Smooth muscle cell (in vitro differentiated cells): ENCODE data around the gene RASAL2. TPM values are rescaled to one million over a fixed set of nuclear protein-coding genes. Genes with fewer than 3 reads are reported as not detected.
"Not testable (repeated sequence)": the region's sequence is repeated elsewhere in the genome, so short reads cannot be mapped to it uniquely, and the experiment has no call there.

Experiments used
- DNase-seq: peaks from one replicate; lab custom pipeline; 2025; ENCODE audit not compliant: unreplicated experiment; lab: John Stamatoyannopoulos, UW
- H2AFZ ChIP-seq: fragments of 200-600 bp; sonication (generic); 2 replicates; pipeline ENCODE4 v1.6.0; 2016; ENCODE audit warnings: antibody characterized with exemption, low read depth, mild to moderate bottlenecking
- H3F3A ChIP-seq: fragments of 200-600 bp; sonication (generic); 2 replicates; pipeline ENCODE4 v1.6.0; 2017; ENCODE audit warnings: antibody characterized with exemption, low read depth
- H3K27ac ChIP-seq: fragments of 200-600 bp; sonication (generic); 2 replicates; pipeline ENCODE4 v1.5.1; 2016; ENCODE audit warnings: low read depth, mild to moderate bottlenecking
- H3K27me3 ChIP-seq: fragments of 200-600 bp; sonication (generic); 2 replicates; pipeline ENCODE4 v1.6.1; 2016; ENCODE audit warnings: low read depth, mild to moderate bottlenecking
- H3K36me3 ChIP-seq: fragments of 200-600 bp; sonication (generic); 2 replicates; pipeline ENCODE4 v1.5.1; 2016; ENCODE audit warnings: low read depth
- H3K4me1 ChIP-seq: fragments of 200-600 bp; sonication (generic); 2 replicates; pipeline ENCODE4 v1.5.1; 2016; ENCODE audit warnings: low read depth
- H3K4me2 ChIP-seq: fragments of 200-600 bp; sonication (generic); 2 replicates; pipeline ENCODE4 v1.6.0; 2016; ENCODE audit warnings: mild to moderate bottlenecking
- H3K4me3 ChIP-seq: fragments of 200-600 bp; sonication (generic); 2 replicates; pipeline ENCODE4 v1.5.1; 2016; ENCODE audit warnings: mild to moderate bottlenecking
- H3K79me2 ChIP-seq: fragments of 200-600 bp; sonication (generic); 2 replicates; pipeline ENCODE4 v1.6.0; 2016; ENCODE audit warnings: low read depth, mild to moderate bottlenecking
- H3K9ac ChIP-seq: fragments of 200-600 bp; sonication (generic); 2 replicates; pipeline ENCODE4 v1.6.0; 2016; ENCODE audit warnings: low read depth
- H3K9me3 ChIP-seq: fragments of 200-600 bp; sonication (generic); replicated peaks from 2 replicates; pipeline ENCODE4 v1.5.1; 2016; ENCODE audit warnings: low read depth
- H4K20me1 ChIP-seq: fragments of 200-600 bp; sonication (generic); 2 replicates; pipeline ENCODE4 v1.6.0; 2016; ENCODE audit warnings: low read depth
- WGBS: methylation state at CpG from one replicate; pipeline ENCODE4 v1.1.7; 2016; ENCODE audit warnings: low lambda C conversion rate; 5-methylcytosine and 5-hydroxymethylcytosine counted together
- polyA plus RNA-seq: library from polyadenylated mRNA; unstranded; fragments of >200 nt; fragmentation: Nextera tagmentation; extraction: Ambion mirVana; gene quantifications from 2 replicates; pipeline ENCODE4 v1.2.1, GENCODE V29; 2016
- total RNA-seq: library from RNA; depleted of rRNA; stranded (reverse); fragments of >200 nt; gene quantifications from 2 replicates; pipeline ENCODE4 v1.2.3, GENCODE V29; 2014
- TF ChIP-seq, protein P1 (sequence below): fragments of 200-600 bp; sonication (generic); IDR thresholded peaks from 2 replicates; pipeline ENCODE4 v1.5.1; 2017; ENCODE audit warnings: borderline replicate concordance, mild to moderate bottlenecking, antibody characterized with exemption; ENCODE audit not compliant: insufficient read depth, poor library complexity, severe bottlenecking

RASAL2 gene
- total and polyA plus RNA-seq, 2 experiments from 2014 or later, result 4.3 to 17.6 TPM

DNA sequence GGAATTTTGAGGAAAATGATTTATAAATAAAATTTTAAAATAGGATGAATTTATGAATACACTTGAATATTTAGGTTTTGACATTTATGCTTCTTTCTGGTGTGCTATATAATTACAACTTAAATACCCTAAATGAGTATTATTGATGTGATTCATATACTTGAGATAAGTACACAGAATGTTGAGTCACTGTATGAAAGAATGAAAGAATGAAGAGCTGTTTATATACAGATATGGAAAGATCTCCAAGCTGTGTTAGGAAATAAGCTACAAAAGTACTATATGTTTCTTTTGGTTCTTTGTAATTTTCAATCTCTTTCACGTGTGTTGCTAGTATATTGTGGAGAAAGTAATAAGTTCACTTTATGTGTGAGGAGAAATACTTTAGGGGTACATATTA, 147.2 kb downstream of the RASAL2 start:
- Histone ChIP-seq H3K9me3 (no peaks in the 10 kb centered on the region), H3K27ac (peak overlapping the region; percentile 92), H3K4me1 (peaks cover 19% of the 10 kb centered on the region), H4K20me1 (no peaks in the 10 kb centered on the region), H2AFZ (no peak overlapping the region), H3K27me3 (no peaks in the 10 kb centered on the region), H3F3A (peaks cover 8% of the 10 kb centered on the region), H3K9ac (peak overlapping the region; percentile 7), H3K79me2 (peaks cover 33% of the 10 kb centered on the region), H3K4me3 (no peak overlapping the region), H3K36me3 (no peaks in the 10 kb centered on the region), H3K4me2 (peak overlapping the region; percentile 55)
- no peak for DNase-seq
- TF ChIP-seq, protein P1, sequence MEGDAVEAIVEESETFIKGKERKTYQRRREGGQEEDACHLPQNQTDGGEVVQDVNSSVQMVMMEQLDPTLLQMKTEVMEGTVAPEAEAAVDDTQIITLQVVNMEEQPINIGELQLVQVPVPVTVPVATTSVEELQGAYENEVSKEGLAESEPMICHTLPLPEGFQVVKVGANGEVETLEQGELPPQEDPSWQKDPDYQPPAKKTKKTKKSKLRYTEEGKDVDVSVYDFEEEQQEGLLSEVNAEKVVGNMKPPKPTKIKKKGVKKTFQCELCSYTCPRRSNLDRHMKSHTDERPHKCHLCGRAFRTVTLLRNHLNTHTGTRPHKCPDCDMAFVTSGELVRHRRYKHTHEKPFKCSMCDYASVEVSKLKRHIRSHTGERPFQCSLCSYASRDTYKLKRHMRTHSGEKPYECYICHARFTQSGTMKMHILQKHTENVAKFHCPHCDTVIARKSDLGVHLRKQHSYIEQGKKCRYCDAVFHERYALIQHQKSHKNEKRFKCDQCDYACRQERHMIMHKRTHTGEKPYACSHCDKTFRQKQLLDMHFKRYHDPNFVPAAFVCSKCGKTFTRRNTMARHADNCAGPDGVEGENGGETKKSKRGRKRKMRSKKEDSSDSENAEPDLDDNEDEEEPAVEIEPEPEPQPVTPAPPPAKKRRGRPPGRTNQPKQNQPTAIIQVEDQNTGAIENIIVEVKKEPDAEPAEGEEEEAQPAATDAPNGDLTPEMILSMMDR, result no peak
- WGBS, result 36% methylated on average over 1 of the region's 1 CpG

DNA sequence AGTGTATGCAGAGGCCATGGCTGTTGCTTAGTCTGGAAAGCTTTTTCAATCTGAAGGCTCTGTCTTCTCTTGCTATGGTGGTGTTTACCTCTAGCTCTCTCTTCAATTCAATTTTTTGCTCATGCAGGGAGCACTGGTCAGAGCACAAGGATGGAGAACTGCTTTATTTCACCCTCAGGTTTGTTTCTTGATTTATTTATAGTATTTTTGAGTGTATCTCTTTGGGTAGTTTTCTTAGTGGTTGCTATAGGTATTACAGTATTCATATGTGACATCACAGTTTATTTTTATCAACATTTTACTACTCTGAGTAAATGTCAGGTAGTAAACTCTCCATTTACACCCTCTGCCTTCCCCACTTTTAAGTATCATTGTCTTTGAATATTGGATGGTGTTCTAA, 147.9 kb downstream of the RASAL2 start:
- no peaks in the 10 kb centered on the region for H3K36me3 ChIP-seq
- H3F3A ChIP-seq, result peaks cover 8% of the 10 kb centered on the region
- peak overlapping the region; percentile 92 for H3K27ac ChIP-seq
- H2AFZ ChIP-seq, result no peak overlapping the region
- TF ChIP-seq, protein P1, result peak; percentile 16
- H3K4me1 ChIP-seq, result peaks cover 19% of the 10 kb centered on the region
- peak overlapping the region; percentile 55 for H3K4me2 ChIP-seq
- no peak overlapping the region for H3K9ac ChIP-seq
- H3K4me3 ChIP-seq, result no peak overlapping the region
- H4K20me1 ChIP-seq, result no peaks in the 10 kb centered on the region
- DNase-seq, result no peak
- no peaks in the 10 kb centered on the region for H3K9me3 ChIP-seq
- peaks cover 34% of the 10 kb centered on the region for H3K79me2 ChIP-seq
- H3K27me3 ChIP-seq, result no peaks in the 10 kb centered on the region

DNA sequence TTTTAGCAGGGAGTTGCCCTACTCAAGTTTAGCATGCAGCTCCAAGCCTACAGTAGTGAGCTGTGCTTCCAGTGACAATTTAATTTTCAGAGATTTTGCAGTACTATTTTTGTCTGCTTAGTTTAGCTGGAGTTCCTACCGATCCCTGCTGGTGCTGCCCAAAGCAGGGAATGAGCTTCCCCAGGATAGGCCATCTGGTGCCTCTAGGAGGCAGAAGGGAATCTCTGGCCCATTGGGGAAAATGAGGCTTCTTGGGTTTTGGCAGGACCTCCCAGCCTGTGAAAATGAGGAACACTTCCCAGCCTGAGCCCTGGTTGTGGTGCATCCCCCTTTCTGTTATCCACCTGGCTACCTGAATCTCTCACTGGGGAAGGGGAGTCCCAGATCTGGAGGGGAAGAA, 149.2 kb downstream of the RASAL2 start:
- H4K20me1 ChIP-seq, result no peaks in the 10 kb centered on the region
- H3K9ac ChIP-seq, result no peak overlapping the region
- no peak overlapping the region for H3K4me2 ChIP-seq
- H3K4me1 ChIP-seq, result peaks cover 19% of the 10 kb centered on the region
- no peak for DNase-seq
- TF ChIP-seq, protein P1, result no peak
- no peak overlapping the region for H3K27ac ChIP-seq
- H3K9me3 ChIP-seq, result peaks cover 5% of the 10 kb centered on the region
- no peak overlapping the region for H3K4me3 ChIP-seq
- H3K36me3 ChIP-seq, result peaks cover 5% of the 10 kb centered on the region
- H3K27me3 ChIP-seq, result no peaks in the 10 kb centered on the region
- H2AFZ ChIP-seq, result no peak overlapping the region
- H3F3A ChIP-seq, result peaks cover 8% of the 10 kb centered on the region
- 79% methylated on average over 1 of the region's 1 CpG for WGBS
- peaks cover 43% of the 10 kb centered on the region for H3K79me2 ChIP-seq

DNA sequence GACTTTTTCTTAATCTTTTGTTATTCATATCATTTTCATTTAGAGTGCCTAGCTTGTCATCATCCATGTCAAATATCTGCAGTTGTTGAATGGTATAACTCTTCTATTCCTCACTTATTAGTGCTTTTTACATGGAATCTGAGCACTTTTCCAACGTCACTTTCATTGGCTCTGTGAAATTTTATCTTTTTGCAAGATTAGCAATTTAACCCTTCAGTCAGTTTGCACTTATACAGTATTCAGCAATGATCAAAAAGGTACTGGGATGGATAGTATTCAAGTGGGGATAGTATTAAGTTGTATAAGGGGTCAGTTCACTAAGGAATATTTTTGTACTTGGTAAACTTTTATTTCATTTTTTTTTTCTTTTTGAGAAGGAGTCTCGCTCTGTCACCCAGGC, 150.0 kb downstream of the RASAL2 start:
- H3K4me2 ChIP-seq, result no peak overlapping the region
- no peak overlapping the region for H2AFZ ChIP-seq
- H3K9me3 ChIP-seq, result peaks cover 5% of the 10 kb centered on the region
- no peak for DNase-seq
- H3K79me2 ChIP-seq, result peaks cover 44% of the 10 kb centered on the region
- no peaks in the 10 kb centered on the region for H4K20me1 ChIP-seq
- peaks cover 5% of the 10 kb centered on the region for H3K36me3 ChIP-seq
- peaks cover 16% of the 10 kb centered on the region for H3K4me1 ChIP-seq
- 83% methylated on average over 2 of the region's 2 CpGs for WGBS
- no peak overlapping the region for H3K9ac ChIP-seq
- H3K27ac ChIP-seq, result no peak overlapping the region
- H3K4me3 ChIP-seq, result no peak overlapping the region
- TF ChIP-seq, protein P1, result no peak
- H3F3A ChIP-seq, result peaks cover 8% of the 10 kb centered on the region
- no peaks in the 10 kb centered on the region for H3K27me3 ChIP-seq

DNA sequence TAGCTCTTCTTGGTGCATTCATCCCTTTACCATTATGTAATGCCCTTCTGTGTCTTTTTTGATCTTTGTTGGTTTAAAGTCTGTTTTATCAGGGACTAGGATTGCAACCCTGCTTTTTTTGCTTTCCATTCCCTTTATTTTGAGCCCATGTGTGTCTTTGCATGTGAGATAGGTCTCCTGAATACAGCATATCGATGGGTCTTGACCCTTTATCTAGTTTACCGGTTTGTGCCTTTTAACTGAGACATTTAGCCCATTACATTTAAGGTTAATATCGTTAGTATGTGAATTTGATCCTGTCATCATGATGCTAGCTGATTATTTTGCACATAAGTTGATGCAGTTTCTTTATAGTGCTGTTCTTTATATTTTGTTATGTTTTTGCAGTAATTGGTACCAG, 154.4 kb downstream of the RASAL2 start:
- not testable (repeated sequence) for H4K20me1 ChIP-seq, H3K4me2 ChIP-seq, H3F3A ChIP-seq, H3K9me3 ChIP-seq, DNase-seq, H3K27ac ChIP-seq, H3K27me3 ChIP-seq, H2AFZ ChIP-seq, H3K36me3 ChIP-seq, H3K4me3 ChIP-seq, H3K4me1 ChIP-seq, H3K9ac ChIP-seq
- H3K79me2 ChIP-seq, result peaks cover 38% of the 10 kb centered on the region
- 97% methylated on average over 3 of the region's 3 CpGs for whole genome bisulfite sequencing

DNA sequence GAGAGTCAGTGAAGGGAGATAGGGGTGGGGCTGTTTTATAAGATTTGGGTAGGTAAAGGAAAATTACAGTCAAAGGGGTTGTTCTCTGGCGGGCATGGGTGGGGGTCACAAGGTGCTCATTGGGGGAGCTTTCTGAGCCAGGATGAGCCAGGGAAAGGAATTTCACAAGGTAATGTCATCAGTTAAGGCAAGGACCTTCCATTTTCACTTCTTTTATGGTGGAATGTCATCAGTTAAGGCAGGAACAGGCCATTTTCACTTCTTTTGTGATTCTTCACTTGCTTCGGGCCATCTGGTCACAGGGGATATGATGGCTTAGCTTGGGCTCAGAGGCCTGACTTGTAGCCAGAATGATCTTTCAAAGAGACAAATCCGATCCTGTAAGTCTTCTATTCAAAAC, 159.7 kb downstream of the RASAL2 start:
- not testable (repeated sequence) for H3K4me3 ChIP-seq, H3K9me3 ChIP-seq, H3F3A ChIP-seq, H3K4me1 ChIP-seq, H4K20me1 ChIP-seq, H3K79me2 ChIP-seq, H3K27ac ChIP-seq, H3K4me2 ChIP-seq, H3K9ac ChIP-seq, H2AFZ ChIP-seq, H3K27me3 ChIP-seq, DNase-seq, H3K36me3 ChIP-seq
- 77% methylated on average over 3 of the region's 3 CpGs for WGBS
